Activated B cell treated with CpG ODN at 0.5 μM for 24 hours (primary cell): Measurements from ENCODE around the gene ARHGAP5. TPM values are rescaled to one million over a fixed set of nuclear protein-coding genes. Genes with fewer than 3 reads are reported as not detected.
A peak's percentile ranks its signal among the peaks of the same experiment; 100 is the strongest.

ENCODE experiments used
- ATAC-seq: fragments of 200-7000 bp; cut with Tn5 transposase; one replicate; pipeline ENCODE4 v1.10.0; 2021; ENCODE audit warnings: low read depth, mild to moderate bottlenecking, moderate library complexity
- CTCF ChIA-PET: fragments of 350-600 bp; sonication (Branson Sonifier 250); formaldehyde crosslinking; loops from one replicate; lab custom pipeline; 2021; ENCODE audit warnings: antibody characterized with exemption; lab: Charles Lee
- POLR2A ChIA-PET: fragments of 350-600 bp; sonication (Branson Sonifier 250); formaldehyde crosslinking; loops from one replicate; lab custom pipeline; 2021; ENCODE audit warnings: antibody characterized with exemption; lab: Charles Lee
- DNase-seq: peaks from one replicate; pipeline ENCODE4 v3.0.0; 2022
- H3K27ac Mint-ChIP-seq: one replicate; pipeline ENCODE4 v1.8.0; 2020; ENCODE audit warnings: mixed read lengths
- H3K27me3 Mint-ChIP-seq: one replicate; pipeline ENCODE4 v1.8.0; 2021; ENCODE audit warnings: mixed read lengths
- H3K36me3 Mint-ChIP-seq: one replicate; pipeline ENCODE4 v1.8.0; 2021; ENCODE audit warnings: low read depth, mixed read lengths
- H3K4me1 Mint-ChIP-seq: one replicate; pipeline ENCODE4 v1.8.0; 2021; ENCODE audit warnings: mixed read lengths
- H3K4me3 Mint-ChIP-seq: one replicate; pipeline ENCODE4 v1.8.0; 2020; ENCODE audit warnings: mild to moderate bottlenecking, mixed read lengths
- H3K9me3 Mint-ChIP-seq: one replicate; pipeline ENCODE4 v1.8.0; 2020; ENCODE audit warnings: mixed read lengths
- CTCF ChIP-seq: fragments of 200-600 bp; IDR thresholded peaks from one replicate; pipeline ENCODE4 v1.8.0; 2022; ENCODE audit warnings: antibody characterized with exemption, mild to moderate bottlenecking
- intact Hi-C: fragments of 100-400 bp; cut with micrococcal nuclease; formaldehyde crosslinking; loops from one replicate; pipeline ENCODE4 v1.15.1; 2024
- total RNA-seq: library from RNA; stranded (reverse); gene quantifications from 2 replicates; pipeline ENCODE4 v1.2.3, GENCODE V29; 2022

ARHGAP5 gene
- total RNA-seq, 1 donor from 2014 or later = 54.4 TPM

DNA sequence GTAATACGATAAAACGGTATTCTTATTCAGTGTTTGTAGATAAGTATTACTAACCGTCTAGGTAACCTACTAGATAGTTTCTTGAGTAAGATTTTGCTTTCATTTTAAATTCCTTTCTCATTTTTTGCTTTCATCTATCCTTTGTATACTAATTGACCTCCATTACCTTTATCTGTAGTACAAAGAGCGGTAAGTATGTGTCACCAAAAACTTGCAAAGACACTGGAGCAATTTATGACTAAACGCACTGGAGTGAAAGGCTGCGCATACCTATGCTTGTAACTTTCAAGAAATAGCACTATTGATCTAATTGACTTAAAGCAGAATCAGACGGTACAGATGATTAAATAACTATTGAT, 1.7 kb downstream of the ARHGAP5 start:
- H3K4me1 Mint-ChIP-seq = peaks cover 39% of the 10 kb centered on the region
- DNase-seq = no peak
- H3K27me3 Mint-ChIP-seq = no peaks in the 10 kb centered on the region
- no peaks in the 10 kb centered on the region for H3K9me3 Mint-ChIP-seq
- POLR2A ChIA-PET = interaction anchor here (1.4 kb wide), 1 partner anchor 174 kb away, joined by 4 read pairs; no protein-coding TSS in a partner anchor
- TF ChIP-seq CTCF = no peak
- peak overlapping the region; percentile 93 for H3K4me3 Mint-ChIP-seq
- no peak overlapping the region for H3K27ac Mint-ChIP-seq
- peaks cover 12% of the 10 kb centered on the region for H3K36me3 Mint-ChIP-seq
- ATAC-seq = no peak
- CTCF ChIA-PET = interaction anchor here (0.6 kb wide), 1 partner anchor 60 kb away, joined by 4 read pairs; no protein-coding TSS in a partner anchor
- intact Hi-C loops = loop anchor here (1.0 to 5.0 kb wide), 6 partner anchors 9 to 1052 kb away; partner anchors contain the start of genes AP4S1, HECTD1 and STRN3

GRCh38 chr14:32079264-32079663, 2.2 kb downstream of the ARHGAP5 start:
- CTCF ChIA-PET = no interaction called here
- Mint-ChIP-seq H3K27ac (no peak overlapping the region), H3K36me3 (peaks cover 12% of the 10 kb centered on the region), H3K27me3 (no peaks in the 10 kb centered on the region), H3K9me3 (no peaks in the 10 kb centered on the region), H3K4me3 (peak overlapping the region; percentile 93), H3K4me1 (peaks cover 39% of the 10 kb centered on the region)
- no peak for TF ChIP-seq CTCF
- no peak for ATAC-seq
- no peak for DNase-seq
- POLR2A ChIA-PET = interaction anchor here (0.6 kb wide), 1 partner anchor 36 kb away, joined by 4 read pairs; no protein-coding TSS in a partner anchor
- intact Hi-C loops = loop anchor here (2.0 to 5.0 kb wide), 4 partner anchors 20 to 1052 kb away; partner anchors contain the start of genes AP4S1, HECTD1 and STRN3

GRCh38 chr14:32080001-32080510, 3.0 kb downstream of the ARHGAP5 start:
- H3K9me3 Mint-ChIP-seq = no peaks in the 10 kb centered on the region
- ChIA-PET CTCF (no interaction called here), POLR2A (interaction anchor here (1.0 kb wide), 1 partner anchor 123 kb away, joined by 4 read pairs; the partner anchor contains the start of gene RNU6-8)
- DNase-seq (no peak), ATAC-seq (no peak)
- peaks cover 12% of the 10 kb centered on the region for H3K36me3 Mint-ChIP-seq
- peaks cover 41% of the 10 kb centered on the region for H3K4me1 Mint-ChIP-seq
- no peak overlapping the region for H3K27ac Mint-ChIP-seq
- no peaks in the 10 kb centered on the region for H3K27me3 Mint-ChIP-seq
- no peak for TF ChIP-seq CTCF
- no peak overlapping the region for H3K4me3 Mint-ChIP-seq
- intact Hi-C loops = no loop called here

- ChIA-PET CTCF (no interaction called here), POLR2A (no interaction called here)
- Mint-ChIP-seq H3K4me1 (peaks cover 42% of the 10 kb centered on the region), H3K27ac (no peak overlapping the region), H3K27me3 (no peaks in the 10 kb centered on the region), H3K36me3 (peaks cover 5% of the 10 kb centered on the region), H3K9me3 (no peaks in the 10 kb centered on the region), H3K4me3 (no peak overlapping the region)
- TF ChIP-seq CTCF = no peak
- DNase-seq (no peak), ATAC-seq (no peak)
- intact Hi-C loops = no loop called here
Observed at GRCh38 chr14:32081901-32082300, 4.8 kb downstream of the ARHGAP5 start.

DNA sequence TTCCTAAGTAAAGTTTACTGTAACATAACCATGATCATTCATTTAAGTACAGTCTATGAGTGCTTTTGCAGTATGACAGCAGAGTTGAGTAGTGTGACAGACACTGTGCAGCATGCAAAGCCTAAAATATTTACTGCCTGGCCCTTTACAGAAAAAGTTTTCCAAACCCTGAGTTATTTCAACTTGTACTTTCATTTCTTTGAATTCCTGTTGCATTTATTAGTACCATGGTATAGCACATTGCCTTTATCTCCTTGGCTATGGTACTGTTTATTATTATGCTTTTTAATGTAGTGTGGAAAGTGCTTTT, 6.2 kb downstream of the ARHGAP5 start:
- no peak for TF ChIP-seq CTCF
- no peak for DNase-seq
- Mint-ChIP-seq H3K4me3 (no peak overlapping the region), H3K36me3 (no peaks in the 10 kb centered on the region), H3K9me3 (no peaks in the 10 kb centered on the region), H3K4me1 (peaks cover 37% of the 10 kb centered on the region), H3K27me3 (no peaks in the 10 kb centered on the region), H3K27ac (no peak overlapping the region)
- intact Hi-C loops = no loop called here
- ATAC-seq = no peak
- ChIA-PET POLR2A (no interaction called here), CTCF (no interaction called here)
